ENCODE results near the gene SLC6A1. TPM values are rescaled to one million over a fixed set of nuclear protein-coding genes. Genes with fewer than 3 reads are reported as not detected.
A peak's percentile ranks its signal among the peaks of the same experiment; 100 is the strongest.

Gene SLC6A1
- total and polyA plus RNA-seq, 4 donors = 16.0 to 71.9 (median 33.8) TPM

GRCh38 chr3:10962481-10963036, 30.0 kb upstream of the SLC6A1 start:
- no peak overlapping the region for H3K9ac ChIP-seq (ENCODE audit: low read depth in 1 of 2, low read length in 2 of 2)
- no peaks in the 10 kb centered on the region for H3K9me3 ChIP-seq (ENCODE audit: control insufficient read depth in 4 of 4, low read length in 3 of 4)
- TF ChIP-seq RXRA (IDR thresholded peaks at IDR 0.05) (no peak), MAX (IDR thresholded peaks at IDR 0.05) (no peak), FOXA2 (IDR thresholded peaks at IDR 0.05) (peak; percentile 32)
- peaks cover 0 to 5% (median 0%) of the 10 kb centered on the region in 4 donors for H3K27me3 ChIP-seq (ENCODE audit: control insufficient read depth in 4 of 4, insufficient read depth in 4 of 4, low read length in 3 of 4)
- no peak overlapping the region for H3K27ac ChIP-seq (ENCODE audit: low read depth in 1 of 2, low read length in 2 of 2)
- WGBS = 50% methylated on average over 5 of the region's 5 CpGs
- no peak overlapping the region for H3K4me3 ChIP-seq (ENCODE audit: low read depth in 1 of 3, low read length in 3 of 3)
- no peaks in the 10 kb centered on the region for H3K4me1 ChIP-seq (ENCODE audit: control insufficient read depth in 4 of 4, insufficient read depth in 4 of 4, low read length in 3 of 4)
- no peak for DNase-seq (ENCODE audit: low spot score)
- no peaks in the 10 kb centered on the region for H3K36me3 ChIP-seq (ENCODE audit: control insufficient read depth in 4 of 4, insufficient read depth in 3 of 4, low read depth in 1 of 4, low read length in 3 of 4)

GRCh38 chr3:10964537-10965167, 27.9 kb upstream of the SLC6A1 start:
- peak; percentile 95 for TF ChIP-seq REST (IDR thresholded peaks at IDR 0.05)
- TF ChIP-seq FOXA2 (IDR thresholded peaks at IDR 0.05) = no peak
- Histone ChIP-seq H3K4me3 (ENCODE audit: low read depth in 1 of 3, low read length in 3 of 3) (no peak overlapping the region), H3K36me3 (ENCODE audit: control insufficient read depth in 4 of 4, insufficient read depth in 3 of 4, low read depth in 1 of 4, low read length in 3 of 4) (no peaks in the 10 kb centered on the region), H3K27me3 (ENCODE audit: control insufficient read depth in 4 of 4, insufficient read depth in 4 of 4, low read length in 3 of 4) (peaks cover 0 to 5% (median 0%) of the 10 kb centered on the region in 4 donors), H3K9ac (ENCODE audit: low read depth in 1 of 2, low read length in 2 of 2) (no peak overlapping the region), H3K9me3 (ENCODE audit: control insufficient read depth in 4 of 4, low read length in 3 of 4) (no peaks in the 10 kb centered on the region), H3K4me1 (ENCODE audit: control insufficient read depth in 4 of 4, insufficient read depth in 4 of 4, low read length in 3 of 4) (no peaks in the 10 kb centered on the region), H3K27ac (ENCODE audit: low read depth in 1 of 2, low read length in 2 of 2) (no peak overlapping the region)
- 71% methylated on average over 6 of the region's 6 CpGs for WGBS
- DNase-seq (ENCODE audit: low spot score) = no peak

GRCh38 chr3:10968401-10968800, 24.1 kb upstream of the SLC6A1 start:
- Histone ChIP-seq H3K9ac (ENCODE audit: low read depth in 1 of 2, low read length in 2 of 2) (no peak overlapping the region), H3K36me3 (ENCODE audit: control insufficient read depth in 4 of 4, insufficient read depth in 3 of 4, low read depth in 1 of 4, low read length in 3 of 4) (no peaks in the 10 kb centered on the region), H3K9me3 (ENCODE audit: control insufficient read depth in 4 of 4, low read length in 3 of 4) (no peaks in the 10 kb centered on the region), H3K4me1 (ENCODE audit: control insufficient read depth in 4 of 4, insufficient read depth in 4 of 4, low read length in 3 of 4) (no peaks in the 10 kb centered on the region), H3K4me3 (ENCODE audit: low read depth in 1 of 3, low read length in 3 of 3) (no peak overlapping the region), H3K27ac (ENCODE audit: low read depth in 1 of 2, low read length in 2 of 2) (no peak overlapping the region), H3K27me3 (ENCODE audit: control insufficient read depth in 4 of 4, insufficient read depth in 4 of 4, low read length in 3 of 4) (no peaks in the 10 kb centered on the region)
- no peak for TF ChIP-seq RXRA (IDR thresholded peaks at IDR 0.05)
- no peak for TF ChIP-seq FOXA2 (IDR thresholded peaks at IDR 0.05)
- TF ChIP-seq HNF4A (conservative IDR thresholded peaks at IDR 0.05) = no peak
- TF ChIP-seq HNF4G (IDR thresholded peaks at IDR 0.05) = no peak
- no peak for TF ChIP-seq ZBTB33 (IDR thresholded peaks at IDR 0.05)
- no peak for TF ChIP-seq NR2F2 (IDR thresholded peaks at IDR 0.05)
- no peak for TF ChIP-seq GABPA (IDR thresholded peaks at IDR 0.05 in 1 of 2, conservative IDR thresholded peaks at IDR 0.05 in 1 of 2)
- no peak for TF ChIP-seq YY1 (IDR thresholded peaks at IDR 0.05)
- TF ChIP-seq JUND (IDR thresholded peaks at IDR 0.05) = no peak
- no peak for DNase-seq (ENCODE audit: low spot score)
- 67% methylated on average over 4 of the region's 4 CpGs for WGBS

Measured in liver (tissue), 9 donors.